Measurements from ENCODE around the gene CRIP2.

CRIP2 gene

DNA sequence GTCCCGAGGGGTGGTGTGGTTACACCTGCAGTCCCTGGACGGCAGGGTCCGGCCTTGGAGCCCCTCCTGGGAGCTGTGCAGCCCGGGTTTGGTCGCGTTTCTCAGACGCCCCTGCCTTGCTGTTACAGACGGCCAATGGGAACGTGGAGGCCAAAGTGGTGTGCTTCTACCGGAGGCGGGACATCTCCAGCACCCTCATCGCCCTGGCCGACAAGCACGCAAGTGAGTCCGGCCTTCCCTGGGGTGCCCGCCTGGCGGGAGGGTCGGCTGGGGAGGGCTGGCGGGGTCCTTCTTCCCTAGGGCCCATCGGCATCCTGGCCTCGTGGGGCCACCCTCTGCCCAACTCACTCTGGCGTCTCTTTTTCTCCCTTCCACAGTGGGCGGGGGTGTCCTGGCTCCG, 29.3 kb upstream of the CRIP2 start:
- DNase-seq = no peak

DNA sequence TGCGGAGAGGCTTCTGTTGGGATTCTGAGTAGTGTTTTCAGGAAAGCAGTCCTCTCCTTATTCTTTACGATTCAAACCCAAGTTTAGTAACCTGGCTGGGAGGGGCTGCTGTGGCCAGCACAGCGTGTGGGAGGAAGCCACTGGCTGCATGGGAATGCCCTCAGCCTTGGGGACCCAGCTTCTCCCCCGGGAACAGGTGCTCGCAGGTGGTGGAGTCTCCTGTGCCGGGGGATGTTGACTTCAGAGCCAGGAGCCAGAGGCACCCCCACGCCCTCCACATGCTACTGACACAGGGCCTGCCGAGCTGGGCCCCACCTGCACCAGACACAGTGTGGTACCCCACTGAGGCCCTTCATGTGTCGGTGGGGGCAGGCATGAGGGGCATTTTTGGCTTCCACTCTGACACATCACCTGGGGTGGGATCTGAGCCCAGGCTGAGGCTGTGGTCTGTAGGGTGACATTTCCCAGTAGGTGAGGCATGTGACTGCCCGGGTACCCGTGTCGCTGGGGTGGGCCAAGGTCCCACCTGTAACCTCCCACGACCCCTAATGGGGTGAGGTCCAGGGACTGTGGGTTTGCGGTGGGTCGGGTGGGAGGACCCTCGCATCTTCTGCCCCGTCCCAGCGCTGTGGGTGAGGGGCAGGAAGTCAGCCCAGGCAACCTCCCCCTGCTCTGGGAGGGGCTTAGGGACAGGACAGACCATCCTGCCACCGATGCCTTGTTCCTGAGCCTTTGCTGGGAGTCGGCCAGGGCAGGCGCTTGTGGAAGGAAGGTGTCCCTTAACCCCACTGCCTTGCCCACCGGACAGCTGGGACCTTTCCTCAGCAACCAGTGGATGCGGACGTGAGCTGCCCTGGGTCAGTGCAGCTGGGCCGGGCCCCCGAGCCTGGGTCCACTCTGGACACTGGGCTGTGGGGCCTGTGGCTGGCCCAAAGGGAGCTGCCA, 28.4 kb upstream of the CRIP2 start:
- no peak for DNase-seq

DNA sequence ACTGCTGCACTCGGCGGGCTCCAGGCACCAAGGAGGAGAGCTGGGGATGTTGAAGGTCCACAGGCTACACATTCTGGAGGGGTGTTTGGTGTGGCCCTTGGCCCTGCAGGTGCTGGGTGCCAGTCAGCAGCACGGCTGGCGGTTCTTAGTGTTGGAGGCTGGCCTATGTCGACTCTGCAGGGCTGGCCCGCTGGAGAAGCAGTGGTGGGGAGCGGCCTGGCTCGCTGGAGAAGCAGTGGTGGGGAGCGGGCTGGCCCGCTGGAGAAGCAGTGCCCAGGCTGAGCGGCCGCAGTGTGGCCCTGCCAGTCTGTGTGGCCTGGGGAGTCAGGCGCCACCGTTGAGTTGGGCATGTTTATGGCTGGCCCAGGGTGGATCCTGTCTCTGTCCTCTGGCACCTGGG, 27.6 kb upstream of the CRIP2 start:
- no peak for DNase-seq

DNA sequence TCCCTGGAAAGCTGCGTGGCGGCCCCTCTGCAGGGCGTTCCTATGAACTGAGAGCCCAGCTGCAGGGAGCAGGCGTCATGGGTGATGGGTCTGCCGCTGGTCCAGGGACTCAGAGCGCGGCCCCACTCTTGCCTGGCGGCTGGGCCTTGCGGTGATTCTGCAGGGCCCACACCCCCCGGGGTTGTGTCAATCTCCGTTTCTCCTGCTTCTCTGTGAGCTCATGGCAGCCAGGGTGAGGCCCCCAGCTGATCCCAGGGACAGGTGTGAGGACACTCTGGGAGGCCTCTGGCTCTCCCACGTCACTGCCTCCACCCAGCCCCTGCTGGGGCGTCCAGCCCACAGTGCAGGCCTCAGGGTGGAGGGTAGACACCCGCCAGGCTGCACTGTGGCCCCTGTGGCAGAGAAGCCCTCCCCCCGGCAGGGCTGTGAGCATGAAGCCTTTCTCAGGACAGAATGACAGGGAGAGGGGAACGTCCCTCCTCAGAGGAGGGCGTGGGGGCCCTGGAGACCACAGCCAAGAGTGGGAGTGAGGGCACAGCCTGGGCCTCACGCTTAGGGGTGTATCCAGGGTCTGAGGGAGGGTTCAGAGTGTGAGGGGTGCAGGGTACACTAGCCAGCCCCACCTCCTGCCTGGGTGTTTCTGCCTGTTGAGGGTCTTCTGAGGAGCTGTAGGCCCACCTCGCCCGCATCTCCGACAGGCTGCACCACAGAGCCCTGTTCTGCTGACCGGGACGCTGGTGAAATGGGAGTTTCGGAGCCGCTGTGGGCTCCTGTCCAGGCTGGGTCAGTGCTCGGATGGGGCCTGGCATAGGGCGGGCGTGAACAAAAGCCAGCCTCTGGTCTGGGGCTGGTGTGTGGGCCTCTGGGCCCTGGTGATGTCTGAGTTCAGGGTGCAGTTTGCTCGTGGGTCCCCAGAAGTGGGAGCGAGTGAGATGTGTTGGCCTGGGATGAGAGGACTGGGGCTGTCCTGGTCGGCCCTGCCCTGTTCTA, 26.7 kb upstream of the CRIP2 start:
- no peak for DNase-seq

DNA sequence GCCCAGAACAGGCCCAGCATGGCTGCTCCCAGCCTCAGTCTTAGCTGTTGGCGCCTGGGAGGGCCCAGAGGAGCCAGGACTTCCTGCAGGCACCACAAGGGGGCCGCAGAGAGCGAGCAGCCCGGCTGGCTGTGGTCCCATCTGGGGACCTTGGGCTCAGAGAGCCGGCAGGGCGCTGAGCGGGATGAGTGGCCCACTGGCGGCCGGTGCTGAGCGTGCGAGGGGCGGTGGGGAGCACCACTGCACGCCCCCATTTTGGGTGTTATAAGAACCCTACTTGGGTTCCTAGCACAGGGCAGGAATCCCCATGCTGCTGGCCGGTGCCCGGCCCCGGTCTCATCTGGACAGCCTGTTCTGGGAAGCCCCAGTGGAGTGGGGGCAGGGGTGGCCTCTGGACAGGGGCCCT, 25.9 kb upstream of the CRIP2 start:
- DNase-seq = peak; percentile 46 to 64 (median 49)

DNA sequence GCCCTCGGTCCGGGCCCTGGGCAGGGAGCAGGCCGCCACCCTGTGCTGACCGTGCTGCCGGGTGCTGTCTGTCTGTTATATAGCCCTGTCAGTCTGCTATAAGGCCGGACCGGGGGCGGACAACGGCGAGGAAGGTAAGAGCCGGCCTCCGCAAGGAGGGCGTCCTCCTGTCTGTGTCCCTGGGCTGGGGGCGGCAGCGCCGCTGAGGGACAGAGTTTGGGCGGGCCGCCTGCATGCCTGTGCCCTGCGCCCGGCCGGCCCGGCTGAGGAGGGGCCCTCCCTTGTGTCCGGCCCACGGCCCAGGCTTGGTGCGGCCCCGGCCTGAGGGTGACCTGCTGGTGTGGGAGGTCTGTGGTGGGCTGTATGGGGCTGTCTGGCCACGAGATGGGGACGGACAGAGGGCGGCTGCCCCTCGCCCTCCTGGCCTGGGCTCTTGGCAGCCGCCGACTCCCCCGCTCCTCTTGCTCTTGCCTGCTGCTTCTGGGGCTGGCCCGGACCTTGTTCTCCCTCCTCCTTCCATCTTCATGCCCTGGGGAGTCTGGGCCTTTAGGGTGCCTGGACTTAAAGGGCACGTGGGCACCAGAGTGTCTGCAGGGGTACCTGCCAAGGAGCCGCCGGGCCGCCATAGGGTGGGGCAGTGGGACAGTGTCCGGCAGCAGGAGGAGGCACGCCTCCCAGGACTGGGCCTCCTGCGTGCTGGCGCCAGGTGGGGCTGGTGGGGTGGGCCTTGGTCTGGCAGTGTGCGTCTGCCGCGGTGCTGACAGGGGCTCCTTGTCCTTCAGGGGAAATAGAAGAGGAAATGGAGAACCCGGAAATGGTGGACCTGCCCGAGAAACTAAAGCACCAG, 25.1 kb upstream of the CRIP2 start:
- DNase-seq = no peak

DNA sequence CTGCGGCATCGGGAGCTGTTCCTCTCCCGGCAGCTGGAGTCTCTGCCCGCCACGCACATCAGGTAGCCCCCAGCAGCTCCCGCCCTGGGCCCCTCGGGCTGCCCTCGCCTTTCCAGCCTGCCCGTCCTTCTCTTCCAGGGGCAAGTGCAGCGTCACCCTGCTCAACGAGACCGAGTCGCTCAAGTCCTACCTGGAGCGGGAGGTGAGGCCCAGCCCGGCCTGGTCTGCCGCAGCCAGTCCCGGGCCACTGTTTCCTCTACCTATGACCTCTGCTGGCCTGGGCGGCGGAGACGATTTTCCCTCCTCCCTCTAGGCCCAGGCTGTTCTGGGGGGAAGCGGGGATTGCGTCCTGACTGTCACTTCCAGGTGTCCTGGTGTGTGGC, 24.5 kb upstream of the CRIP2 start:
- no peak for DNase-seq

DNA sequence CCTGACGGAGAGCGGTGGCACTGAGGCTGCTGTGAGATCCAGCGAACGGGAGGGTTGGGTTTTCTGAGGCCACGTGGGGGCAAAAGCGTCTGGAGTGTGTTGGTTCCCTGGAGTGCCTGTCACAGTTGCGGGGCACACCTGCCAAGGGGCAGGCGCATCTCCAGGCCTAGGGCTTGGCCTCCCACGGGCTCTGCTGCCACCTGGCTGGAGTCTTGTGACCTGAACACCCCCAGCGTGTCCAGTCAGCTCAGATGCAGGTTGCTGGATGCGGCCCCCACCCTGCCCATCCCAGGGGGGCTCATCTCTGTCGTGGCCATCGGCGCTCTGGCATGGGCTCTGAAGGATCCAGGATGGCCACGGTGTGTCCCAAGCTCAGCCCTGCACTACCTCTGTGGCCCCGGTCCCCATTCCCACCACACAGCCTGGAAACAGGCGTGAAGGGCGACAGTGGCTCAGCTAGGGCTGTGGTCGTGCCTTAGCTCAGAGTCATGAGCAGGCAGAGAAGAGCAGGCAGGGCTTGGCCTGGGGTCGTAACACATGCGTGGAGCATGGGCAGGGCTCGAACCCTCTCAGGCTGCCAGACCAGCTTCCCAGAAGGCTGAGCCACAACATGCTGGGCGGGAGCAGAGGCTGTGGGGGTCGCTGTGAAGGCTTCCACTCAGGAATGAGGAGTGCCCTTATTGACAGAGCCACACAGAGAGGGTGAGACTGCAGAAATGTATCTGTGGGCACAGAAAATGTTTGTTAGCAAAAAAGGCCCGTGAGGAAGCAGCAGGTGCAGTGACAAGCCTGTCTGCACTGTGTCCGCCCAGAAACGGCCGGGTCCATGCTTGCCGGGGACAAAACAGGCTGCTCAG, 23.5 kb upstream of the CRIP2 start:
- DNase-seq = no peak

DNA sequence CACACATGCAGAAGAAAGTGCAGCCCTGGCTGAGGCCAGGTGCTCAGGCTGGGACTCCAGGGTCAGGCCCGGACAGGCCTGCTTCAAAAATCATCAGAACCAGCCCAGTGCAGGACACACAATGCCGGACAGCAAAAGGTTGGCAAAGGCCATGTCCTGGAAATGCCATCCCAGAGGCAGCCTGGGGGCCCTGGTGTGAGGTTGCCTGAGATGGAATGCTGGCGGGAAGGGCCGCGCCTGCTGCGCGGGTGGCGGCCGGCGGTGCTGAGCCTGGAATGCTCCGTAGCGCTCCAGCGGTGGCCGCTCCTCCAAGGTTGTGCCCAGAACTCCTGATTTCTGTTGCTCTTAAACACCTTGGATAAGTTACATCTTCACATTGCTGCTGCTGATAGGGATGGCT, 21.7 kb upstream of the CRIP2 start:
- no peak for DNase-seq

DNA sequence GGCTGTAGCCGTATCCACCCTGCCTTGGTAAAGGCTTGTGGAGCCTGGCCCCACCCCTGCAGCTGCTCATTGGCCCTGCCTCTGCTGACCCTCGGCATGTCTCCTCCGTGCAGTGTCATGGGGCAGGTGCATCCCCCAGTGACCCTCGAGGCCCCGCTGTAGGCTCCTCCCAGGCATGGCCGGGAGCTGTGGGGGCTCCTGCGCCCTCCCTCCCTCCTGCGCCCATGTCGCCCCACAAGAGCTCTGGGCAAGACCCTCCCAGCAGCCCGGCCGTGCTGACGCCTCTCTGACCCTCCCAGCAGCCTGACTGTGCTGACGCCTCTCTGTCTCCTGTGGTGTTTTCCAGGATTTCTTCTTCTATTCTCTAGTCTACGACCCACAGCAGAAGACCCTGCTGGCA, 20.8 kb upstream of the CRIP2 start:
- no peak for DNase-seq

DNA sequence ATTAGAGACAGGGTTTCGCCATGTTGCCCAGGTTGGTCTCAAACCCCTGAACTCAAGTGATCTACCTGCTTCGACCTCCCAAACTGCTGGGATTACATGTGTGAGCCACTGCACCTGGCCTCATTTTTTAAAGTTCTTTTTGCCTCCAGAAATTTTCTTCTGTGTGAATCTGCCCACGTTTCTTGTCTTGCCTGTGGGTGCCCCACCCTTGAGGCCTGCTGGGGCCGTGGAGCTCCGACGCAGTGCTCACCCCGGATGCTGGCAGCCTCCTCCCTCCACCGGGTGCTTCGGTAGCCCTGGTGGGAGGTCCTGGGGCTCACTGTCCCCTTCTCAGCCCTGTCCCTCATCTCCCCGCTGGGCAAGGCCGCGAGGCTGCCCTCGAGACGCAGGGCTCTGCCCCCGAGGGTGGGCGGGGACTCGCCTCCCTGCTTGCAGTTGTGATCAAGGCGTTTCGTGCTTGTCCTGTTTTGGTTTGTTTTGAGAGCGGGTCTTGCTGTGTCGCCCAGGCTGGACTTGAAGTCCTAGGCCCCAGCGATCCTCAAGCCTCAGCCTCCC, 19.5 kb upstream of the CRIP2 start:
- no peak for DNase-seq

DNA sequence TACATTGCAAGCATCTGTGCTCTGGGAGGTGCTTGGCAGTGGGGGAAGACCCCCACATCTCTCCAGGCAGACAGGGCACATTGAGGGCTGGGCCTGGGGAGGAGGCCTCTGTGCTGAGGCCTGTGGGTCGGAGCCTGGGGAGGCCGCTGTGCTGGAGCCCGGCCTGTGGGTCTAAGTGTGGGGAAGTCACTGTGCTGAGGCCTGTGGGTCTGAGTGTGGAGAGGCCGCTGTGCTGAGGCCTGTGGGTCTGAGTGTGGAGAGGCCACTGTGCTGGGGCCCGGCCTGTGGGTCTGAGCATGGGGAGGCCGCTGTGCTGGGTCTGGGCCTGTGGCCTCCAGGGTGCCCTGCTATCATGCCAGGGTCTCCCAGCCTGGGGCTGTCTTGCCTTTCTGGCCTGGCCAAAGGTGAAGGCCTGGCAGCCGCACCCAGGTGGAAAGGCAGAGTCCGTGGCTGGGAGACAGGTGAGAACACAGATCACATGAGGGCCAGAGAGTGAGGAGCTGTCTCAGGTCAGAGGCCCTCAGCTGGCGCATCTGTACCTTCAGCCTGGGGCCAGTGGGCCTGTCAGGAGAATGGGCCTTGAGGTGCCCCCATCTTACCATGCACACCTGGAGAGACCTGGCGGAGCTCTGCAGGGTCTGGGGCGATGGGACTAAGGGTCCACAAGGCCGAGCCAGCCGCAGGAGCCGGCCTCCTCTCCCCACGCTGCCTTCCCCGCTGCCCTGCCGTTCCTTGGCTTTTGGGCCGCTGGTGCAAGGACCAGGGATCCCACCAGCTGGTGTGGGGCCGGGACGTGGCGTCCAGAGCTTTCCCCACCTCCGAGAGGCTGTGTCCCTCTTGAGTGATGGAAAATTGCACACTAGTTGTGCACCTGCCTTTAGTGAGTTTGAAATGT, 18.6 kb upstream of the CRIP2 start:
- no peak for DNase-seq

DNA sequence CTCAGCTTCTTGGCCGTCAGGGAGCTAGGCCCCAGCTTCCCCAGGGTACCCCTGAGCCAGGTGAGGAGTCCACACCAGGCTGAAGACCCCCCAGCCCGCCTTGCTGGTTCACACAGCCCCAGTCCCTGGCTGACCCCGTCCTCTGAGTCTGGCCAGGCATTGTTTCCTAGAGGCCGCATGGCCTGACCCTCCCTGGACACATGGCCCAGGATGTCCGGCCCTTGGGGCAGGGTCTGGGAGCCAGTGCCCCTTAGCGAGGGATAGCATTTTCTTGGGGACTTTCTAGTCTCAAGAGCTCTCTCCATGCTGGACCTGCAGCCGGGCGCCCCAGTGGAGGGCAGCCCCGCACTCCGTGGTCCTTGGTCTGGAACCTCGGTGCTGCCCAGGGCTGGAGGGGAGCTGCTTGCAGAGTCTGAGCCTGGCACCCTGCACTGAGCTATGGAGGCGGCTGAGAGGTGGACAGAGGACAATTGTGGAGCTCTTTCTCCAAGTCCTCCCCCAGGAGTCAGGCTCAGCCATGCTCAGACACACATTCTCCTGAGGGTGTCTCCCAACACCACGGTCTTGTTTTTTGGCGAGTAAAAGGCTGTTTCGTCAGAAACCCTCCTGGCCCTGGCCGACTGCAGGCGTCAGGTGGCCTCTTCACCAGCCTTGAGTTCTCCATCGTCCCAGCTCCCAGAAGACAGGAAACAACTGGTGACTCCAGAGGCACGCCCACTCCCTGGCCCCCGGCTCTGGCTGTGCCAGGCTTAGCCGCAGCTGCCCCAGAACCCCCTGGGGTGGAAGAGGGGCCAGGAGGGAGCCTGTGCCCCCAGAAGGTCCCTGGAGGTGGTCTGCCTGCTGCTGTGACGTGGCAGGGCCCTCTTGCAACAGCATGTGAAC, 17.6 kb upstream of the CRIP2 start:
- DNase-seq = no peak

DNA sequence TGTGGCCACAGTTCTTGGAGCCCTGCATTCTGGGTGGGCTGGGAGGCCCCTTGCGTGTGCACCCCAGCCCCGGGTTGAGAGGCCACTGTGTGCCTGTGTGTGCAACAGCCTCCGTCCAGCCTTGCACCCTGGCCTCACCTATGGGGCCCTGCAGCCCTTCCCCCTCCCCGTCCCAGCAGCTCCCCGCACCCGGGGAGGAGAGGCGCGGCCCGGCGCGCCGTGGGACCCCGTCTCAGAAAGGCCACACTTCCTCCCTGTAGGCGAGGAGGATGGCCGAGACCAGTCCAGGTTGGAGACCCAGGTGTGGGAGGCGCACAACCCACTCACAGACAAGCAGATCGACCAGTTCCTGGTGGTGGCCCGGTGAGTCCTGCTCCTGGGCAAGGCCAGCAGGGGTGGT, 16.6 kb upstream of the CRIP2 start:
- DNase-seq = no peak

DNA sequence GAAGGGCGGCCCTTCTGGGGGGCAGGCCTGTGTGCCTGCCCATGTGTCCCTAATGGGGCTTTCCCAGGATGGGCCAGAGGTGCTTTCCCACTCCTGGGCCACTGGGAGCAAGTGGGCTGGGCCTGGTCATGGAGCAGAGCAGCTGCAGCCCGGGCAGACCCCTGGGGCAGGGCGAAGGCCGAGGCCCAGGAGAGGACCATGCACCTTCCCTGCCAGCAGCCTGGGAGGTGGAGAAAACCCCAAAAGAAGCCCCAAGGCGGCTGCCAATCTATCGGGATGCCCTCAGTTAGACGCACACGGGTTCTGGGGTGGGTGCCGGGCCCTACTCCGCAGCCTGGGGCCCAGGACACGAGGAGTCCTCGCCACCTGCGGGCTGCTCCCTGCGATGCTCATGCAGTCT, 16.1 kb upstream of the CRIP2 start:
- DNase-seq = no peak

DNA sequence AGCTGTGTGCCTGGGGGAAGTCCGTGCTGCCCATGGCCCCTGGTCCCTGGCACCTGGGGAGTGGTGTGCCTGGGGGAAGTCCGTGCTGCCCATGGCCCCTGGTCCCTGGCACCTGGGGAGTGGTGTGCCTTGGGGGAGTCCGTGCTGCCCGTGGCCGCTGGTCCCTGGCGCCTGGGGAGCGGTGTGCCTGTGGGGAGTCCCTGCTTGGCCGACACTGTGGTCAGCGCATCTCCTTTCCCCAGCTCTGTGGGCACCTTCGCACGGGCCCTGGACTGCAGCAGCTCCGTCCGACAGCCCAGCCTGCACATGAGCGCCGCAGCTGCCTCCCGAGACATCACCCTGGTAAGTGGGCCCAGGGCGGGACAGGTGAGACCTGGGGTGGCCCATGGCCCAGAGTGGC, 14.5 kb upstream of the CRIP2 start:
- DNase-seq = no peak

DNA sequence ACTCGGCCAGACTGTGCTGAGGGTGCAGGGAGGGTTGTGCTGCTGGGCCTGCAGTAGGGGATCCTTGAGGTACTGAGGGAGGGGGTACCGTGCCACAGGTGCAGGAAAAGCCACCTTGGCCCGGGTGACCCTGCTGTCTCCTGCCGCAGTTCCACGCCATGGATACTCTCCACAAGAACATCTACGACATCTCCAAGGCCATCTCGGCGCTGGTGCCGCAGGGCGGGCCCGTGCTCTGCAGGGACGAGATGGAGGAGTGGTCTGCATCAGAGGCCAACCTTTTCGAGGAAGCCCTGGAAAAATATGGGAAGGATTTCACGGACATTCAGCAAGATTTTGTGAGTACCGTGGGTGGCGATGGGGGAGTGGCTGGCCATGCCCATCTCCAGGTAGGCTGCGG, 14.0 kb upstream of the CRIP2 start:
- DNase-seq = no peak

DNA sequence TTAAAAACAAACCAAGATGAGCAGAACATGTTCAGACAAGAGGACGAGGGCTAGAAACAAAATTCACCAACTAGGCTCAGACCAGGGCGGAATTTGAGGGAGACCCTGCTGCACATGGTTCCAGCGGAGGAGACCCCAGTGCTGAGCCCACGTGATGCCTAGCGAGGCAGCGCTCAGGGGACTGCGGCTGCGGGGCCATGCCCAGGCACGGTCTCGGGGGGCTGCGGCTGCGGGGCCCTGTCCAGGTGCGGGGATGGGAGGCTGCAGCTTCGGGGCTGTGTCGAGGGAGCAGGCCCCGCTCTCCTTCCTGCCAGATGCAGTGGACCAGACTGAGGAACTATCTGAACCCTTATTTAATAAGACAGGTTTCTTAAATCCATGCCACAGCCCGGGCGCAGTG, 12.7 kb upstream of the CRIP2 start:
- no peak for DNase-seq

DNA sequence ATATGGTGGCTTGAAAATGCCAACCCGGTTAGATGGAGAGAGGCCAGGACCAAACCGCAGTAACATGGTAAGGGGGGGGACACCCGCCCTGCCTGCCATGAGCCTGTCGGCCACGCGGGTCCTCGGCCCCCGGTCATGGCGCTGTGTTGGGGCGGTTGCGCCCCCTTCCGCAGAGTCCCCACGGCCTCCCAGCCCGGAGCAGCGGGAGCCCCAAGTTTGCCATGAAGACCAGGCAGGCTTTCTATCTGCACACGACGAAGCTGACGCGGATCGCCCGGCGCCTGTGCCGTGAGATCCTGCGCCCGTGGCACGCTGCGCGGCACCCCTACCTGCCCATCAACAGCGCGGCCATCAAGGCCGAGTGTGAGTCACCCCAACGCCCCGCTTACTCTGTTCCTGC, 10.1 kb upstream of the CRIP2 start:
- DNase-seq = no peak
